Fibroblast of skin of scalp (primary cell): ENCODE measurements around the gene CTH. TPM values are rescaled to one million over a fixed set of nuclear protein-coding genes. Genes with fewer than 3 reads are reported as not detected.
"Not testable (repeated sequence)": the region's sequence is repeated elsewhere in the genome, so short reads cannot be mapped to it uniquely, and the experiment has no call there.

ENCODE experiments used
- DNase-seq: peaks from one replicate; pipeline ENCODE4 v3.0.0-alpha.2; 2013
- polyA plus RNA-seq, 2 experiments: library from polyadenylated mRNA; unstranded; fragments of 120-200 nt; gene quantifications; one replicate each; pipeline ENCODE4 v1.2.1, GENCODE V29; 2013; ENCODE audit not compliant: insufficient read length in 2 of 2

CTH gene
- 17.4 TPM for polyA plus RNA-seq (2013, experiment 1 of 2; ENCODE audit: insufficient read length)
- polyA plus RNA-seq (2013, experiment 2 of 2; ENCODE audit: insufficient read length): 18.2 TPM

DNA sequence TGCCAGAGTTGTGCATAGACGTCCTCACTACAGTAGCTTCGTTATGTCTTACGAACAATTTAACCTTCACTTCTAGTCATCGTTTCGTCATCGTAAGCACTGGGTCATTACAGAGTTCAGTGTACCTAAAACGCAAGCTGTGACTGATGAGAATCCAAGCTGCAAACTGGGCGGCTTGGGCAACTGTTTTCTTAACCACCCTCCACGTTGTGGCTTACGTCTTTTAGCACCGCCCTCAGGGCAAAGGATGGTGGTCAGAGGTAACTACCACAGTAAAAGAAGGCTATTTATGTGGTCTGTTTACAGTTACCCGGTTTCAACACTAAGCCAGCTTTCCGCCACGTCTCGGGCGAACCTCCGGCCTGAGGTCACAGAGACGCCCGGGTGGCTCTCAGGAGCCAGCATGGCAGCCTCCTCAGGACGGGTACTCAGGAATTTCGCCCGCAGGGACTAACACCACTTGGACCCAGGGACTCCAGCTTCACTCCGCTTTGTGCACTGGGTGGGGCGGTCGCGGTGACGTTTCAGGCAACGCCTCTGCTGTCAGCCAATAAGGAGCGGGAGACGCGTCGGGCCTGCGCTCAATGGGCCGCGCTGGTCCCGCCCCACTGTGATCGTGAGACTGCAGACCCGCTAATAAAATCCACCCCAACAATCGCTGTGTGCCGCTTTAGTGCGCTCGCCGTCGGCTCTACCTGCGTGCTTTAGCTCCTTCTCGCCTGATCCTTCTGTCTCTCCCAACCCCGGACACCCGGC is at the start of gene CTH:
TSS of gene CTH (plus strand) at position 665 of the 756 bp plus-strand sequence. CDS start 148 bp downstream, outside the sequence.
- DNase-seq: peak; percentile 97

DNA sequence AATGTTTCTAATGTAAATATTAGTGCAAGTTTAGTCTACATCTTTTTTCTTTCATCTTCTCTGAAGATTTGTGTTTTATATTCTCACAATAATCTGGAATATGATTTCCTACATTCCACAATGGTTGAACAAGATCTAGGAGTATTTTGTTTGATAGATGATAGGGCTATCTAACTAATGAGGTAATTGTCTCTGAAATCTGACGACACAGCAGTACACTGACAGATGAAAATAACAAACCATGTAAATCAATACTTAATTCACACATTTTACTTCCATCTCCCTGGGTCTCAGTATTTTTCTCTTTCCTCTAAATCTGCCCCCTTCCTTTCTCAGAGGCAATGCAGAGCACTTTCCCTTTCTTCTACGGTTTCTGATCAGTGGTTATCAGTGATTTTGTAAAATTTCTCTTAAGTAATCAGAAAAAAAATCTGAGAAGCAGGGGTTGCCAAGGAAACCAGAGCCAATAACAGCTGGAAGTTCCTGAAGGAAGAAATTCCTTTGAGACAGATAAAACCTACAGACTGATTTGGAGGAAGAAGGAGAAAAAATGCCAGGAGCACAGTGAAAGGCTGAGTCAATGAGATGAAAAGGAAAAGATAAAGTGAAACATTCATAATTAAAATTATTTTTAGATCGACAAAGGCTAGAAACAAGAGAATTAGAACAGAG is 49.2 kb upstream of the CTH start:
- DNase-seq: peak; percentile 41

GRCh38 chr1:70364439-70364838 is 46.6 kb upstream of the CTH start:
- no peak for DNase-seq

DNA sequence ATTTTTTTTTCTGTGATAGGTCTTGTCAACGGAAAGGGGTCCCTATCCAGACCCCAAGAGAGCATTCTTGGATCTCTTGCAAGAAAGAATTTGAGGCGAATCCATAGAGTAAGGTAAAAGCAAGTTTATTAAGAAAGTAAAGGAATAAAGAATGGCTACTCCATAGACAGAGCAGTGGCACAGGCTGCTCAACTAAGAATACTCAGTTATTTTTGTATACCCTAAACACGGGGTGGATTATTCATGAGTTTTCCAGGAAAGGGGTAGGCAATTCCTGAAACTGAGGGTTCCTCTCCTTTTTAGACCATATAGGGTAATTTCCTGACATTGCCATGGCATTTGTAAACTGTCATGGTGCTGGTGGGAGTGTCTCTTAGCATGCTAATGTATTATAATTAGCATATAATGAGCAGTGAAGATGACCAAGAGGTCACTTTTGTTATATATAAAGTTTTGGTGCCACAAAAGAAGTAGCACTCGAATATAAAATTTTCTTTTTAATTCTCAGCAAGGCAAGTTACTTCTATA is 44.6 kb upstream of the CTH start:
- not testable (repeated sequence) for DNase-seq

DNA sequence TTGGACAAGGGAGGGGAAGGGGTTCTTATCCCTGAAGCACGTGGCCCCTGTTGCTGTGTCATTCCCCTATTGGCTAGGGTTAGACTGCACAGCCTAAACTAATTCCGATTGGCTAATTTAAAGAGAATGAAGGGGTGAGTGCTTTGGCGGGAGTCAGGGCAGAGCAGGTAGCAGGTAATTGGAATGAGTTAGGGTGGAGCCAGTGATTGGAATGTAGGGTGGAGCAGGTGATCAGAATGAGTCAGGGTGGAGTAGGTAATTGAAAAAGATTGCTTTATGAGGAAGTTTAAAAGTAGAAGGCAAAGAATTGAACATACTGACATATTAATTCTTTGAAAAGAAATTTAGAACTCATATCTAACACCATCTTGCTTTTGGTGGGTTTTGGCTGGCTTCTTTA is 44.1 kb upstream of the CTH start:
- not testable (repeated sequence) for DNase-seq

GRCh38 chr1:70367397-70367796 is 43.7 kb upstream of the CTH start:
- DNase-seq: not testable (repeated sequence)

DNA sequence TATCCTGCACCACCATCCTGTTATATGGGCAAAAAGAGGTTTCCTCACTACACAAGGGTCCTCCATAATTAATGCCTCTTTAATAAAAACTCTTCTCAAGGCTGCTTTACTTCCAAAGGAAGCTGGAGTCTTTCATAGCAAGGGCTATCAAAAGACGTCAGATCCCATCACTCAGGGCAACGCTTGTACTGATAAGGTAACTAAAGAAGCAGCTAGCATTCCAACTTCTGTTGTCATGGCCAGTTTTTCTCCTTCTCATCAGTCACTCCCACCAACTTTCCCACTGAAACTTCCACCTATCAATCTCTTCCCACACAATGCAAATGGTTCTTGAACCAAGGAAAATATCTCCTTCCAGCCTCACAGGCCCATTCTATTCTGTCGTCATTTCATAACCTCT is 39.5 kb upstream of the CTH start:
- DNase-seq: not testable (repeated sequence)

DNA sequence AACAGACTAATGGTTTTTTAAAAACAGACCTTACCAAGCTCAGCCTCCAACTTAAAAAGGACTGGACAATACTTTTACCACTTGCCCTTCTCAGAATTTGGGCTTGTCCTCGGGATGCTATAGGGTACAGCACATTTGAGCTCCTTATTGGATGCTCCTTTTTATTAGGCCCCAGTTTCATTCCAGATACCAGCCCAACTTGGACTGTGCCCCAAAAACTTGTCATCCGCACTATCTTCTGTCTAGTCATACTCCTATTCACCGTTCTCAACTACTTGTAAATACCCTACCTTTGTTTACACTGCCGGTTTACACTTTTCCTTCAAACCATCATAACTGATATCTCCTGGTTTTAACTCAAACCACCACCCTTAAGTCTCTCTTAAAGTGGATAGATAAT is 38.6 kb upstream of the CTH start:
- no peak for DNase-seq

DNA sequence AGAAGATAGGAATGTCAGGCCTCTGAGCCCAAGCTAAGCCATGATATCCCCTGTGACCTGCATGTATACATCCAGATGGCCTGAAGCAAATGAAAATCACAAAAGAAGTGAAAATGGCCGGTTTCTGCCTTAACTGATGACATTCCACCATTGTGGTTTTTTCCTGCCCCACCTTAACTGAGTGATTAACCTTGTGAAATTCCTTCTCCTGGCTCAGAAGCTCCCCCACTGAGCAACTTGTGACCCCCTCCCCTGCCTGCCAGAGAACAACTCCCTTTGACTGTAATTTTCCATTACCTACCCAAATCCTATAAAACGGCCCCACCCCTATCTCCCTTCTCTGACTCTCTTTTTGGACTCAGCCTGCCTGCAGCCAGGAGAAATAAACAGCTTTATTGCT is 37.5 kb upstream of the CTH start:
- not testable (repeated sequence) for DNase-seq

GRCh38 chr1:70376196-70376595 is 34.9 kb upstream of the CTH start:
- DNase-seq: no peak

- DNase-seq: no peak
These were observed 28.4 kb upstream of the CTH start for GRCh38 chr1:70382682-70383081.

- DNase-seq: no peak
These were observed 27.6 kb upstream of the CTH start for GRCh38 chr1:70383483-70383882.

- DNase-seq: no peak
These were observed 26.5 kb upstream of the CTH start for GRCh38 chr1:70384542-70384941.

DNA sequence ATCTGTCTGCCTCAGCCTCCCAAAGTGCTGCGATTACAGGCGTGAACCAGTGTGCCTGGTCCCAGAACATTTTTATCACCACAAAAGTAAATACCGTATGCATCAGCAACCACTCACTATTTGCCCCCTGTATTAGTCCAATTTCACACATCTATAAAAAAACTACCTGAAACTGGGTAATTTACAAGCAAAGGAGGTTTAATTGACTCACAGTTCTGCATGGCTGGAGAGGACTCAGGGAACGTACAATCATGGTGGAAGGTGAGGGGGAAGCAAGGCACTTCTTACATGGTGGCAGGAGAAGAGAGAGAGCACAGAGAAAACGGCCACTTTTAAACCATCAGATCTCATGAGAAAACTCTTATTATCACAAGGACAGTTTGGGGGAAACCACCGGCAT is 25.6 kb upstream of the CTH start:
- DNase-seq: no peak

DNA sequence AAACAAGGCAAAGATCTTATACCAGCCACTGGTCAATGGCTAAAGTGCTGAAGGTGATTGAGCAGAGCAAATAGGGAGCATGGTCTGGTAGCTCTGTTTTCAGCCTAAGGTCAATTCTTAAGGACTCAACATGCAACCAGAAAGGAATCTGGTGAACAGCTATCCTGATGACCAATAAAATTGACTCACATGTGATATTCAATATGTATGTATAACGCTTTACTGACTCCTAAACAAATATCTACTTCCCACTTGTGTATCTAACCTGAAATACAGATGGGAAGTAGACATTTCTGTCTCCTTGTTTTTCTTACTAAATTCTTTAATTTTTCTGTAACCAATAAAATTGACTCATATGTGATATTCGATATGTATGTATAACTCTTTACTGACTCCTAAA is 24.9 kb upstream of the CTH start:
- DNase-seq: no peak

- DNase-seq: no peak
These were observed 23.6 kb upstream of the CTH start for GRCh38 chr1:70387507-70387906.

- DNase-seq: no peak
These were observed 18.4 kb upstream of the CTH start for GRCh38 chr1:70392626-70393025.

DNA sequence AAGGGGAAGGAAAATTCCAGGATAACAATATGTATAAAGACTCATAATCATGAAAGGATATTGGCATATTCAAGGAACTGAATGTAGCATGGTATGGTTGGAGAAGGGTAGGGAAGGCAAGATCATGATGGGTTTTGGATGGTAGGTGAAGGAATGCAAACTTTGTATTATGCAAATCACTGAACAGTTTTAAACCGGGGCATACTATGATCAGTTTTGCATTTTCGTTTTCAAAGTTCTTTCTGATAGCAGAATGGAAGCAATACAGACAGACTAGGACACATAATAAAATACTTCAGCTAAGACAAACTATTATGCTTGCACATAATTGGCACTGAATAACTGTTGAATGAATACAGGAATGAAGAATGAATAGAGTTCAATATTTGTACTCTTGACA is 14.5 kb upstream of the CTH start:
- no peak for DNase-seq

- DNase-seq: no peak
These were observed 14.1 kb upstream of the CTH start for GRCh38 chr1:70397013-70397412.

DNA sequence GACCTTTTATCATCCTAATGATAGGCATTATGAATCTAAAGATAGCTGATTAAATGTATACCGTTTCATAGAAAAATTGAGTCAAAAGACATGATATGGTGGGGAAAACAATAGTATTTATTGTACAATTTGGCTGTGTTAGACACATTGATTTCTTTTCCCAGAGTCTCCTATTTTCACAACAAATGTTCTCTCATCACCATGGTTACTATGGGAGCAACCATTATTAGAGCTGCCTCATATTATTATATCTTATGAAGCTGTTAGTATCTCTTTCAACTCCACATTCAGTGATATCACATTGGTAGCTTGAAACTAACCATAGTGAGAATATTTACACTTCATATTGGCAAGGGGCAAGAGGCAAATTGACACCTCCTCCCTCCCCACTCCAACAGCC is 10.7 kb upstream of the CTH start:
- DNase-seq: no peak

DNA sequence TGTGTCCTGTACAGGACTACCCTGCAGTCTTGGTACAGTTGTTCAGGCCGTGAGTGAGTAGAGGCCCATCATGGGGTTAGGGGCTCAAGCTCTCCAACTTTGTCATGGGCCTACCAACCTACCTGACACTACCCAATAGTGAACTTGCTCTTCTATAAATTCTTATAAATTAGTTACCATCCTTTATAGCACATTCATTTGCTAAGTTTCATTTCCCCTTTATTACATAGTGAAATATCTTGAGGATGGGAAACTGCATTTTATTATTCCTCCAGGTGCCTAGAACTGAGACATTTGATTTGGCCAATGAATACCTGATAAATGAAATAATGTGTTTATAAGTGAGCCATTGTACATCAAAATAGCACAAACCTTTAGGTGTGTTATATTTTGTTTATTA is 9.1 kb upstream of the CTH start:
- DNase-seq: no peak

GRCh38 chr1:70403759-70404158 is 7.3 kb upstream of the CTH start:
- no peak for DNase-seq

GRCh38 chr1:70405780-70406416 is 5.2 kb upstream of the CTH start:
- no peak for DNase-seq
